Adrenal gland (tissue), 5 donors: Measurements from ENCODE around the gene GIGYF1.

Experiments
- CTCF ChIP-seq, 6 experiments: fragments of 450-650 bp in 4 of 6; fragments of 200-600 bp in 2 of 6; sonication (generic) in 1 of 6; IDR thresholded peaks; 1 replicate in 5 of 6; 2 replicates in 1 of 6; pipeline versions ENCODE4 v1.5.1 to v1.8.0; 2016 to 2021; ENCODE audit warnings: antibody characterized with exemption in 6 of 6, mild to moderate bottlenecking in 2 of 6, moderate library complexity in 1 of 6
- POLR2A ChIP-seq, 2 donors: fragments of 450-650 bp; IDR thresholded peaks; one replicate each; pipeline ENCODE4 v1.6.1; 2017; ENCODE audit warnings: antibody characterized with exemption in 2 of 2, mild to moderate bottlenecking in 2 of 2, moderate library complexity in 1 of 2
- donor health status: DM: no; HTN: no; CAD: no.

- TF ChIP-seq CTCF (IDR thresholded peaks at IDR 0.05) (no peak), POLR2A (IDR thresholded peaks at IDR 0.05) (no peak)
Observed at GRCh38 chr7:100720279-100720670, 26.2 kb upstream of the GIGYF1 start, which contains the start of gene EPO.
